H4 (cell line): Measurements from ENCODE around the gene NAT8L. TPM values are rescaled to one million over a fixed set of nuclear protein-coding genes. Genes with fewer than 3 reads are reported as not detected.

Experiments
- DNase-seq: peaks from one replicate; pipeline ENCODE4 v3.0.0-alpha.2; 2015; ENCODE audit warnings: low spot score
- total RNA-seq: library from RNA; depleted of rRNA; stranded (reverse); fragments of >200 nt; shearing (Covaris generic); gene quantifications from 2 replicates; pipeline ENCODE4 v1.2.3, GENCODE V29; 2014

NAT8L gene
- total RNA-seq, 1 experiment from 2014 or later: 0.45 TPM

- DNase-seq: no peak
Observed at GRCh38 chr4:2045518-2045951, 13.6 kb upstream of the NAT8L start.

GRCh38 chr4:2046031-2046961 is 12.8 kb upstream of the NAT8L start:
- no peak for DNase-seq

- DNase-seq: no peak
Observed at GRCh38 chr4:2047031-2047660, 12.0 kb upstream of the NAT8L start.

- no peak for DNase-seq
Observed at GRCh38 chr4:2047781-2048581, 11.1 kb upstream of the NAT8L start.

- peak; percentile 43 for DNase-seq
Observed at GRCh38 chr4:2048831-2049230, 10.3 kb upstream of the NAT8L start.

GRCh38 chr4:2049381-2049780 is 9.7 kb upstream of the NAT8L start:
- DNase-seq: no peak

- DNase-seq: no peak
Observed at GRCh38 chr4:2049811-2050210, 9.3 kb upstream of the NAT8L start.

GRCh38 chr4:2051086-2051485 is 8.0 kb upstream of the NAT8L start:
- no peak for DNase-seq

- DNase-seq: no peak
Observed at GRCh38 chr4:2054217-2054616, 4.9 kb upstream of the NAT8L start.

- DNase-seq: no peak
Observed at GRCh38 chr4:2057382-2058065, 1.6 kb upstream of the NAT8L start.

GRCh38 chr4:2058264-2059045 is 672 bp upstream of the NAT8L start:
- DNase-seq: no peak

GRCh38 chr4:2059726-2060602 is 837 bp downstream of the NAT8L start:
- no peak for DNase-seq

- DNase-seq: no peak
Observed at GRCh38 chr4:2060611-2061185, 1.6 kb downstream of the NAT8L start.

GRCh38 chr4:2061186-2062131 is 2.3 kb downstream of the NAT8L start:
- DNase-seq: no peak

GRCh38 chr4:2062168-2062807 is 3.2 kb downstream of the NAT8L start:
- DNase-seq: no peak

- DNase-seq: no peak
Observed at GRCh38 chr4:2062808-2063524, 3.8 kb downstream of the NAT8L start.
